HG02981 (cell line): ENCODE data around the gene RAPGEF5.

Source experiments
- ATAC-seq: cut with Tn5 transposase; IDR thresholded peaks from one replicate; pipeline ENCODE4 v1.9.1; 2021; ENCODE audit warnings: mild to moderate bottlenecking, moderate library complexity; ENCODE audit not compliant: unreplicated experiment

RAPGEF5 gene

GRCh38 chr7:22129166-22129565 is 227.8 kb downstream of the RAPGEF5 start:
- ATAC-seq, result no peak

- no peak for ATAC-seq
Measured at GRCh38 chr7:22128528-22128920, 228.4 kb downstream of the RAPGEF5 start.

- no peak for ATAC-seq
Measured at GRCh38 chr7:22127835-22128527, 229.0 kb downstream of the RAPGEF5 start.

- no peak for ATAC-seq
Measured at GRCh38 chr7:22125436-22125835, 231.5 kb downstream of the RAPGEF5 start.

GRCh38 chr7:22124941-22125340 is 232.0 kb downstream of the RAPGEF5 start:
- no peak for ATAC-seq

- ATAC-seq, result no peak
Measured at GRCh38 chr7:22123139-22123538, 233.8 kb downstream of the RAPGEF5 start.

GRCh38 chr7:22121702-22122474 is 235.1 kb downstream of the RAPGEF5 start:
- ATAC-seq, result no peak

GRCh38 chr7:22120391-22121053 is 236.4 kb downstream of the RAPGEF5 start:
- no peak for ATAC-seq

GRCh38 chr7:22117222-22117621 is 239.7 kb downstream of the RAPGEF5 start:
- no peak for ATAC-seq

GRCh38 chr7:22116451-22117030 is 240.4 kb downstream of the RAPGEF5 start:
- ATAC-seq, result no peak

GRCh38 chr7:22115689-22116088 is 241.3 kb downstream of the RAPGEF5 start:
- no peak for ATAC-seq

- ATAC-seq, result no peak
Measured at GRCh38 chr7:22114440-22114981, 242.4 kb downstream of the RAPGEF5 start.

- ATAC-seq, result no peak
Measured at GRCh38 chr7:22113041-22113440, 243.9 kb downstream of the RAPGEF5 start.

- no peak for ATAC-seq
Measured at GRCh38 chr7:22111661-22112060, 245.3 kb downstream of the RAPGEF5 start.

GRCh38 chr7:22110881-22111280 is 246.1 kb downstream of the RAPGEF5 start:
- no peak for ATAC-seq

- ATAC-seq, result peak; percentile 67
Measured at GRCh38 chr7:22110227-22110839, 246.6 kb downstream of the RAPGEF5 start.

GRCh38 chr7:22109761-22110160 is 247.2 kb downstream of the RAPGEF5 start:
- ATAC-seq, result no peak

GRCh38 chr7:22108151-22108845 is 248.7 kb downstream of the RAPGEF5 start:
- no peak for ATAC-seq

GRCh38 chr7:22105550-22105949 is 251.4 kb downstream of the RAPGEF5 start:
- no peak for ATAC-seq
